Keratinocyte (primary cell): Measurements from ENCODE around the gene DVL2. TPM values are rescaled to one million over a fixed set of nuclear protein-coding genes. Genes with fewer than 3 reads are reported as not detected.
A peak's percentile ranks its signal among the peaks of the same experiment; 100 is the strongest.

Experiments used
- DNase-seq: peaks from one replicate; pipeline ENCODE4 v3.0.0-alpha.2; 2011; ENCODE audit warnings: low read depth, missing footprints, low spot score
- FAIRE-seq: peaks from 2 replicates; lab custom pipeline; 2011; peaks lifted over from hg19 to GRCh38; lab: Jason Lieb, UNC
- H2AFZ ChIP-seq: 2 replicates; pipeline ENCODE4 v1.6.0; 2012; ENCODE audit warnings: low read length, control low read depth, inconsistent platforms; ENCODE audit not compliant: control insufficient read depth
- H3K27ac ChIP-seq: 2 replicates; pipeline ENCODE4 v1.5.1; 2011; ENCODE audit warnings: low read length; ENCODE audit not compliant: control insufficient read depth, insufficient read depth
- H3K27me3 ChIP-seq: 3 replicates; pipeline ENCODE4 v1.6.0; 2011; ENCODE audit warnings: low read length; ENCODE audit not compliant: control insufficient read depth, insufficient read depth; ENCODE audit errors: extremely low read depth
- H3K36me3 ChIP-seq, 2 experiments: 2 replicates in 1 of 2; 3 replicates in 1 of 2; pipeline ENCODE4 v1.5.1; 2011; ENCODE audit warnings: low read length in 2 of 2, mild to moderate bottlenecking in 1 of 2; ENCODE audit not compliant: control insufficient read depth in 2 of 2, insufficient read depth in 2 of 2; ENCODE audit errors: extremely low read depth in 1 of 2
- H3K4me1 ChIP-seq: 3 replicates; pipeline ENCODE4 v1.5.1; 2011; ENCODE audit warnings: low read length; ENCODE audit not compliant: control insufficient read depth, insufficient read depth; ENCODE audit errors: extremely low read depth
- H3K4me2 ChIP-seq: 3 replicates; pipeline ENCODE4 v1.6.0; 2011; ENCODE audit warnings: low read depth, low read length; ENCODE audit not compliant: control insufficient read depth, insufficient read depth; ENCODE audit errors: extremely low read depth
- H3K4me3 ChIP-seq, 3 experiments: fragments of 200-600 bp in 1 of 3; sonication (generic) in 1 of 3; 2 replicates in 2 of 3; 3 replicates in 1 of 3; pipeline ENCODE4 v1.5.1; 2011 to 2016; ENCODE audit warnings: low read length in 3 of 3, mild to moderate bottlenecking in 3 of 3, control low read depth in 2 of 3, inconsistent platforms in 1 of 3, low read depth in 1 of 3, mixed read lengths in 1 of 3, mixed run types in 1 of 3, moderate library complexity in 1 of 3; ENCODE audit not compliant: control insufficient read depth in 2 of 3, insufficient read depth in 2 of 3; ENCODE audit errors: extremely low read depth in 1 of 3
- H3K79me2 ChIP-seq: 2 replicates; pipeline ENCODE4 v1.6.0; 2012; ENCODE audit warnings: low read length; ENCODE audit not compliant: control insufficient read depth, insufficient read depth
- H3K9ac ChIP-seq: 3 replicates; pipeline ENCODE4 v1.6.0; 2011; ENCODE audit warnings: low read length; ENCODE audit not compliant: control insufficient read depth, insufficient read depth; ENCODE audit errors: extremely low read depth
- H3K9me1 ChIP-seq: 3 replicates; pipeline ENCODE4 v1.6.0; 2011; ENCODE audit warnings: low read length; ENCODE audit not compliant: control insufficient read depth, insufficient read depth; ENCODE audit errors: extremely low read depth
- H3K9me3 ChIP-seq: 2 replicates; pipeline ENCODE4 v1.5.1; 2012; ENCODE audit warnings: low read depth, low read length; ENCODE audit not compliant: control insufficient read depth
- H4K20me1 ChIP-seq: 3 replicates; pipeline ENCODE4 v1.6.0; 2011; ENCODE audit warnings: low read length; ENCODE audit not compliant: control insufficient read depth, insufficient read depth; ENCODE audit errors: extremely low read depth
- EZH2 ChIP-seq: IDR thresholded peaks from one replicate; pipeline ENCODE4 v1.6.1; 2012; ENCODE audit warnings: inconsistent platforms, mild to moderate bottlenecking, low read length, moderate library complexity
- dilution Hi-C: fragments of 300-500 bp; cut with MboI; formaldehyde crosslinking; loops from one replicate; pipeline ENCODE4 v1.7.0; 2020; ENCODE audit warnings: low sequenced_read_pairs; ENCODE audit not compliant: extremely low pct_ligation_motif_present
- polyA plus RNA-seq, 5 experiments: library from polyadenylated mRNA; depleted of rRNA in 3 of 5; stranded (reverse) in 3 of 5; stranded (forward) in 1 of 5; unstranded in 1 of 5; fragments of >200 nt; gene quantifications; 1 replicate in 1 of 5; 2 replicates in 3 of 5; 3 replicates in 1 of 5; pipeline versions ENCODE4 v1.2.1 to v1.2.3, GENCODE V29; 2011 to 2012; ENCODE audit warnings: missing spikeins in 2 of 5, low read depth in 1 of 5, low replicate concordance in 1 of 5
- TF ChIP-seq, protein P1 (sequence below), 3 experiments: IDR thresholded peaks in 1 of 3; conservative IDR thresholded peaks in 1 of 3; optimal IDR thresholded peaks in 1 of 3; 2 replicates in 2 of 3; 3 replicates in 1 of 3; pipeline versions ENCODE3 to v1.5.1; 2011; ENCODE audit warnings: low read length in 3 of 3, mild to moderate bottlenecking in 3 of 3, moderate library complexity in 2 of 3, control low read depth in 1 of 3, inconsistent platforms in 1 of 3; ENCODE audit not compliant: insufficient read depth in 2 of 3; ENCODE audit errors: extremely low read depth in 1 of 3

The DVL2 gene
- polyA plus RNA-seq, 1 donor (not counting 4 experiments of a cell fraction or from before 2014, with no cell fraction given) = 3.7 TPM

DNA sequence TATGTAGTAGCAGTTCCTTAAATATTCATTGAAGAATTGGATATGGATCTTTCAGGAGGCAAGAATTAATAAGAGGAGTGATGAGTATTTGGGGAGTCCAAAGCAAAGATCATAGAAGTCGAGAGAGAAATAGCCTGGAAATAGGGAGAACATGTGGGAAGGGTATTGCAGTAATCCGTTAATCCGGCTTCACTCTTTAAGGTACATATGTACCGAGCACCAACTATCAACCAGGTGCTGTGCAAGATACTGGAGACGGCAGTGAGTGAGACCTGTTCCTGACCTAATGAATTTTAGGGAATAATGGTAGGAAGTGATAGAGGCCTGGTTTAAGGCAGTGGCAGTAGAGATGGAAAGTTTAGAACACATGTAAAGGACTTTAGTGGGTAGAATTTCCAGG lies 18.8 kb upstream of the DVL2 start:
- DNase-seq (no peak), FAIRE-seq (no peak)
- Histone ChIP-seq H3K27ac (peak overlapping the region; percentile 99), H3K4me2 (peak overlapping the region; percentile 97), H3K9ac (peak overlapping the region; percentile 94), H3K79me2 (peaks cover 48% of the 10 kb centered on the region), H3K9me1 (no peaks in the 10 kb centered on the region), H3K4me1 (peaks cover 18% of the 10 kb centered on the region), H3K9me3 (no peaks in the 10 kb centered on the region), H3K27me3 (no peaks in the 10 kb centered on the region), H4K20me1 (no peaks in the 10 kb centered on the region), H3K36me3 (peaks cover 9 to 28% of the 10 kb centered on the region in 2 experiments), H2AFZ (no peak overlapping the region), H3K4me3 (peak overlapping the region; percentile 80 to 95 (median 92))
- dilution Hi-C loops = no loop called here
- TF ChIP-seq EZH2 = no peak
- TF ChIP-seq, protein P1, sequence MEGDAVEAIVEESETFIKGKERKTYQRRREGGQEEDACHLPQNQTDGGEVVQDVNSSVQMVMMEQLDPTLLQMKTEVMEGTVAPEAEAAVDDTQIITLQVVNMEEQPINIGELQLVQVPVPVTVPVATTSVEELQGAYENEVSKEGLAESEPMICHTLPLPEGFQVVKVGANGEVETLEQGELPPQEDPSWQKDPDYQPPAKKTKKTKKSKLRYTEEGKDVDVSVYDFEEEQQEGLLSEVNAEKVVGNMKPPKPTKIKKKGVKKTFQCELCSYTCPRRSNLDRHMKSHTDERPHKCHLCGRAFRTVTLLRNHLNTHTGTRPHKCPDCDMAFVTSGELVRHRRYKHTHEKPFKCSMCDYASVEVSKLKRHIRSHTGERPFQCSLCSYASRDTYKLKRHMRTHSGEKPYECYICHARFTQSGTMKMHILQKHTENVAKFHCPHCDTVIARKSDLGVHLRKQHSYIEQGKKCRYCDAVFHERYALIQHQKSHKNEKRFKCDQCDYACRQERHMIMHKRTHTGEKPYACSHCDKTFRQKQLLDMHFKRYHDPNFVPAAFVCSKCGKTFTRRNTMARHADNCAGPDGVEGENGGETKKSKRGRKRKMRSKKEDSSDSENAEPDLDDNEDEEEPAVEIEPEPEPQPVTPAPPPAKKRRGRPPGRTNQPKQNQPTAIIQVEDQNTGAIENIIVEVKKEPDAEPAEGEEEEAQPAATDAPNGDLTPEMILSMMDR (optimal IDR thresholded peaks at IDR 0.05 in 1 of 3, IDR thresholded peaks at IDR 0.05 in 1 of 3, conservative IDR thresholded peaks at IDR 0.05 in 1 of 3; ENCODE audit: extremely low read depth in 1 of 3, insufficient read depth in 2 of 3, low read length in 3 of 3) = no peak

DNA sequence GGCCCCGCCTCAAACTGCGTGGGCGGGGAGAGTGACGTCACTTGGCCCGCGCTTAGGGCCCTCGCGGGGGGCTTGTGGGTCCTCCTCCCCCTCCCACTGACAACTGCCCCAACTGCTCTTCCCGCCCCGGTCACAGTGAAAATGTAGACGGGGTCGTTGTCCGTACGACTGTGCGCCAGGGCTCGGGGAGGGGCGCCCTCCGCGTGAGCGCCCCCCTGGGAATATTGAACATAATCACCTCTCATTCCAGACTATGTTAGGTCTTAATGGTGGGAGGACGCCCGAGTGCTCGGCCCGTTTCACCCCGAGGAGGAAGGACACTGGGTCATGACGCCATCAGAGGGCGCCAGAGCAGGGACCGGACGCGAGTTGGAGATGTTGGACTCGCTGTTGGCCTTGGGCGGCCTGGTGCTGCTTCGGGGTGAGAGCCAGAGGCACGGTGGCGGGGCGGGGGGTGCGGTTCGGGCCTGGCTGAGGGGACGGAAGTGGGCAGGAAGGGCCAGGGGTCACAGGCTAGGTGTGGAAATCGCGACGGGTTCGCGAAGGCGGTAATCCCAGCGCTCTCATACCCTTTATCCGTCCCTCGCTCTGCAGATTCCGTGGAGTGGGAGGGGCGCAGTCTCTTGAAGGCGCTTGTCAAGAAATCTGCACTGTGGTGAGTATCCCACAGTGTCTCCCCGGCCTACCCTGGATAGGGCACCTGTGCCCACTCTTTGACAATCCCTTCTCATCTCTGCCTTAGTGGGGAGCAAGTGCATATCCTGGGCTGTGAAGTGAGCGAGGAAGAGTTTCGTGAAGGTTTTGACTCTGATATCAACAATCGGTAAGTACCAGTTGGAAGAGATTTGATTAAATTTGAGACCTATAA lies 18.1 kb upstream of the DVL2 start, which contains the start of gene ELP5:
Gene ELP5 (plus strand): TSS at position 40 of the 868 bp plus-strand sequence. CDS start 336 bp downstream, at position 376.
- Histone ChIP-seq H3K36me3 (peaks cover 9 to 26% of the 10 kb centered on the region in 2 experiments), H3K9me1 (no peaks in the 10 kb centered on the region), H3K4me1 (peaks cover 18% of the 10 kb centered on the region), H3K4me2 (peak within 1 kb of the TSS; percentile 98), H3K79me2 (peaks cover 54% of the 10 kb centered on the region), H3K9ac (peak within 1 kb of the TSS; percentile 94), H3K9me3 (no peaks in the 10 kb centered on the region), H3K4me3 (peak within 1 kb of the TSS; percentile 80 to 95 (median 92)), H3K27ac (peak within 1 kb of the TSS; percentile 99), H4K20me1 (no peaks in the 10 kb centered on the region), H3K27me3 (no peaks in the 10 kb centered on the region), H2AFZ (peak within 1 kb of the TSS; percentile 96)
- TF ChIP-seq, protein P1 (optimal IDR thresholded peaks at IDR 0.05 in 1 of 3, IDR thresholded peaks at IDR 0.05 in 1 of 3, conservative IDR thresholded peaks at IDR 0.05 in 1 of 3; ENCODE audit: extremely low read depth in 1 of 3, insufficient read depth in 2 of 3, low read length in 3 of 3) = peak in 2 of 3 experiments; percentile 20 to 70
- no peak for TF ChIP-seq EZH2
- FAIRE-seq (peak; percentile 60), DNase-seq (no peak)
- dilution Hi-C loops = no loop called here
